H1 (cell line): ENCODE results near the gene CA10. TPM values are rescaled to one million over a fixed set of nuclear protein-coding genes. Genes with fewer than 3 reads are reported as not detected.

Experiments
- CTCF ChIA-PET: fragments of 300-600 bp; sonication (Branson Sonifier 250); formaldehyde crosslinking; loops from one replicate; lab custom pipeline; 2021; ENCODE audit not compliant: partially characterized antibody; lab: Charles Lee
- POLR2A ChIA-PET: fragments of 300-600 bp; sonication (Branson Sonifier 250); formaldehyde crosslinking; loops from one replicate; lab custom pipeline; 2021; ENCODE audit warnings: inconsistent platforms; ENCODE audit not compliant: partially characterized antibody; lab: Charles Lee
- DNase-seq, 2 experiments: peaks; one replicate each; pipeline versions ENCODE4 v3.0.0 to v3.0.0-alpha.2; 2010 to 2022; ENCODE audit warnings: low spot score in 2 of 2, low read depth in 1 of 2, mixed read lengths in 1 of 2
- FAIRE-seq: peaks from 2 replicates; lab custom pipeline; 2011; peaks lifted over from hg19 to GRCh38; lab: Jason Lieb, UNC
- H2AFZ ChIP-seq: 2 replicates; pipeline ENCODE4 v1.8.1; 2012; ENCODE audit warnings: low read length, inconsistent platforms
- H2AK5ac ChIP-seq: 2 replicates; pipeline ENCODE4 v1.6.1; 2013; ENCODE audit warnings: low read depth, low read length
- H2BK120ac ChIP-seq: replicated peaks from 2 replicates; pipeline ENCODE3; 2013; ENCODE audit warnings: low read depth, low read length, inconsistent platforms
- H2BK12ac ChIP-seq: 2 replicates; pipeline ENCODE4 v1.6.1; 2013; ENCODE audit warnings: low read depth, low read length
- H2BK15ac ChIP-seq: 2 replicates; pipeline ENCODE4 v1.6.1; 2013; ENCODE audit warnings: low read length
- H2BK20ac ChIP-seq: 2 replicates; pipeline ENCODE4 v1.6.1; 2013; ENCODE audit warnings: low read length
- H2BK5ac ChIP-seq: 2 replicates; pipeline ENCODE4 v1.6.1; 2013; ENCODE audit warnings: low read depth, low read length
- H3K14ac ChIP-seq: 2 replicates; pipeline ENCODE4 v1.6.1; 2013; ENCODE audit warnings: inconsistent platforms; ENCODE audit not compliant: insufficient read length
- H3K18ac ChIP-seq: 2 replicates; pipeline ENCODE4 v1.6.1; 2013; ENCODE audit warnings: low read length; ENCODE audit errors: extremely low read depth
- H3K23ac ChIP-seq: 2 replicates; pipeline ENCODE4 v1.6.1; 2013; ENCODE audit warnings: inconsistent platforms; ENCODE audit not compliant: insufficient read length
- H3K23me2 ChIP-seq: 2 replicates; pipeline ENCODE4 v1.6.1; 2013; ENCODE audit warnings: low read depth, low read length
- H3K27ac ChIP-seq: 2 replicates; pipeline ENCODE4 v1.6.1; 2011; ENCODE audit warnings: low read depth, low read length, inconsistent platforms
- H3K27me3 ChIP-seq, 4 experiments: replicated peaks in 1 of 4; 1 replicate in 1 of 4; 2 replicates in 3 of 4; pipeline versions ENCODE4 v1.6.1 to v1.8.1; 2011 to 2013; ENCODE audit warnings: low read length in 3 of 4, mild to moderate bottlenecking in 3 of 4, inconsistent platforms in 2 of 4, mixed read lengths in 2 of 4, moderate library complexity in 1 of 4; ENCODE audit not compliant: control insufficient read depth in 3 of 4, insufficient read depth in 3 of 4; ENCODE audit errors: extremely low read depth in 1 of 4
- H3K36me3 ChIP-seq, 4 experiments: 2 replicates each; pipeline versions ENCODE4 v1.6.1 to v1.8.1; 2011 to 2013; ENCODE audit warnings: mild to moderate bottlenecking in 4 of 4, low read length in 3 of 4, moderate library complexity in 2 of 4, control low read depth in 1 of 4, inconsistent platforms in 1 of 4; ENCODE audit not compliant: insufficient read depth in 4 of 4, control insufficient read depth in 2 of 4
- H3K4ac ChIP-seq: replicated peaks from 2 replicates; pipeline ENCODE3; 2013; ENCODE audit warnings: low read length, low read depth, mixed read lengths, inconsistent platforms; ENCODE audit not compliant: insufficient read length
- H3K4me1 ChIP-seq, 4 experiments: replicated peaks in 1 of 4; 1 replicate in 1 of 4; 2 replicates in 3 of 4; pipeline versions ENCODE4 v1.6.1 to v1.8.1; 2011 to 2013; ENCODE audit warnings: low read length in 3 of 4, inconsistent platforms in 2 of 4, mixed read lengths in 1 of 4; ENCODE audit not compliant: insufficient read depth in 4 of 4, control insufficient read depth in 3 of 4
- H3K4me2 ChIP-seq, 2 experiments: 2 replicates each; pipeline versions ENCODE4 v1.6.1 to v1.8.1; 2011 to 2013; ENCODE audit warnings: low read depth in 2 of 2, low read length in 2 of 2, control low read depth in 1 of 2, inconsistent platforms in 1 of 2, mild to moderate bottlenecking in 1 of 2; ENCODE audit not compliant: insufficient read depth in 1 of 2
- H3K4me3 ChIP-seq, 4 experiments: fragments of 200-600, 300-600 bp in 1 of 4; sonication (generic), shearing (Covaris generic), sonication (Bioruptor Twin) in 1 of 4; 2 replicates each; pipeline versions ENCODE4 v1.5.1 to v1.8.1; 2011 to 2016; ENCODE audit warnings: low read length in 4 of 4, low read depth in 3 of 4, control low read depth in 2 of 4, inconsistent platforms in 2 of 4, mild to moderate bottlenecking in 2 of 4, mixed read lengths in 1 of 4, moderate library complexity in 1 of 4; ENCODE audit not compliant: insufficient read depth in 2 of 4; ENCODE audit errors: extremely low read depth in 1 of 4
- H3K56ac ChIP-seq: replicated peaks from 2 replicates; pipeline ENCODE3; 2013; ENCODE audit warnings: low read depth, mild to moderate bottlenecking, mixed read lengths, low read length, inconsistent platforms; ENCODE audit not compliant: insufficient read length
- H3K79me1 ChIP-seq: 2 replicates; pipeline ENCODE4 v1.6.1; 2013; ENCODE audit warnings: low read depth, low read length, control low read depth
- H3K79me2 ChIP-seq, 2 experiments: 2 replicates each; pipeline versions ENCODE4 v1.6.1 to v1.8.1; 2012 to 2013; ENCODE audit warnings: low read length in 2 of 2, mild to moderate bottlenecking in 2 of 2, inconsistent platforms in 1 of 2; ENCODE audit not compliant: insufficient read depth in 2 of 2, control insufficient read depth in 1 of 2
- H3K9ac ChIP-seq, 4 experiments: replicated peaks in 1 of 4; 1 replicate in 1 of 4; 2 replicates in 3 of 4; pipeline versions ENCODE4 v1.6.1 to v1.8.1; 2011 to 2013; ENCODE audit warnings: low read depth in 3 of 4, low read length in 3 of 4, control low read depth in 2 of 4, mild to moderate bottlenecking in 2 of 4, moderate library complexity in 2 of 4, inconsistent platforms in 1 of 4; ENCODE audit errors: extremely low read depth in 1 of 4
- H3K9me3 ChIP-seq, 2 experiments: 2 replicates each; pipeline versions ENCODE4 v1.6.1 to v1.8.1; 2012 to 2013; ENCODE audit warnings: mild to moderate bottlenecking in 2 of 2, moderate library complexity in 2 of 2, control low read depth in 1 of 2, inconsistent platforms in 1 of 2, low read depth in 1 of 2, low read length in 1 of 2, mixed read lengths in 1 of 2; ENCODE audit not compliant: insufficient read depth in 2 of 2
- H4K20me1 ChIP-seq, 2 experiments: replicated peaks in 1 of 2; 2 replicates each; pipeline versions ENCODE3 to v1.8.1; 2011 to 2013; ENCODE audit warnings: inconsistent platforms in 2 of 2, low read length in 2 of 2, mild to moderate bottlenecking in 1 of 2; ENCODE audit not compliant: insufficient read depth in 2 of 2, control insufficient read depth in 1 of 2
- H4K5ac ChIP-seq: 2 replicates; pipeline ENCODE4 v1.6.1; 2013; ENCODE audit warnings: low read length, low read depth, mixed read lengths, inconsistent platforms; ENCODE audit not compliant: insufficient read length
- H4K8ac ChIP-seq: 2 replicates; pipeline ENCODE4 v1.8.0; 2013; ENCODE audit warnings: mild to moderate bottlenecking, moderate library complexity, low read length, inconsistent platforms; ENCODE audit not compliant: insufficient read depth; ENCODE audit errors: extremely low read depth
- H4K91ac ChIP-seq: replicated peaks from 2 replicates; pipeline ENCODE3; 2013; ENCODE audit warnings: low read length, mixed read lengths, inconsistent platforms; ENCODE audit not compliant: insufficient read length
- BACH1 ChIP-seq: IDR thresholded peaks from 2 replicates; pipeline ENCODE4 v1.6.1; 2012; ENCODE audit warnings: low read length, improper control_type of control experiment
- HDAC6 ChIP-seq: IDR thresholded peaks from one replicate; pipeline ENCODE4 v1.7.1; 2012; ENCODE audit warnings: low read depth, mild to moderate bottlenecking, inconsistent platforms, low read length, moderate library complexity
- KDM5A ChIP-seq: fragments of 200-600 bp; IDR thresholded peaks from 2 replicates; pipeline ENCODE4 v1.7.1; 2012; ENCODE audit warnings: mild to moderate bottlenecking, low read length, inconsistent platforms, mixed read lengths
- NRF1 ChIP-seq: IDR thresholded peaks from 2 replicates; pipeline ENCODE4 v1.6.1; 2011; ENCODE audit warnings: mild to moderate bottlenecking, low read depth, low read length, improper control_type of control experiment
- SP4 ChIP-seq: IDR thresholded peaks from 2 replicates; pipeline ENCODE4 v1.6.1; 2012; ENCODE audit warnings: low read length, inconsistent platforms
- TAF7 ChIP-seq: optimal IDR thresholded peaks from 2 replicates; pipeline ENCODE3; 2011; ENCODE audit warnings: low read depth, mild to moderate bottlenecking, inconsistent platforms, low read length, moderate library complexity, borderline replicate concordance
- WGBS, 2 experiments: shearing (Covaris generic) in 1 of 2; methylation state at CpG; one replicate each; pipeline versions ENCODE4 v1.1.6 to v1.1.7; 2013 to 2015; ENCODE audit warnings: low lambda C conversion rate in 2 of 2, mixed read lengths in 2 of 2, inconsistent platforms in 1 of 2, low coverage in 1 of 2, missing lambda C conversion rate in 1 of 2; ENCODE audit not compliant: insufficient replicate concordance in 2 of 2, insufficient coverage in 1 of 2, insufficient read length in 1 of 2; ENCODE audit errors: extremely low coverage in 1 of 2, missing lambda C conversion rate in 1 of 2; 5-methylcytosine and 5-hydroxymethylcytosine counted together
- polyA plus RNA-seq, 7 experiments: library from polyadenylated mRNA; depleted of rRNA in 3 of 7; stranded (reverse) in 5 of 7; unstranded in 2 of 7; fragments of >200 nt in 5 of 7; fragments of 200-250 nt in 2 of 7; gene quantifications; 1 replicate in 5 of 7; 2 replicates in 1 of 7; 4 replicates in 1 of 7; pipeline versions ENCODE4 v1.2.1 to v1.2.3, GENCODE V29; 2011 to 2013; ENCODE audit warnings: missing spikeins in 2 of 7, mixed read lengths in 2 of 7
- total RNA-seq: library from RNA; stranded (reverse); fragmentation: NEBNext Ultra II Directional; extraction: Animal tissue kit (Norgen Biotek cat#: 25700); gene quantifications from 2 replicates; pipeline ENCODE4 v1.2.1, GENCODE V29; 2021

Gene CA10
- total and polyA plus RNA-seq, 2 of the 8 experiments (the other 6 are each of a cell fraction or from before 2014, with no cell fraction given), result 0.60 to 0.63 TPM

DNA sequence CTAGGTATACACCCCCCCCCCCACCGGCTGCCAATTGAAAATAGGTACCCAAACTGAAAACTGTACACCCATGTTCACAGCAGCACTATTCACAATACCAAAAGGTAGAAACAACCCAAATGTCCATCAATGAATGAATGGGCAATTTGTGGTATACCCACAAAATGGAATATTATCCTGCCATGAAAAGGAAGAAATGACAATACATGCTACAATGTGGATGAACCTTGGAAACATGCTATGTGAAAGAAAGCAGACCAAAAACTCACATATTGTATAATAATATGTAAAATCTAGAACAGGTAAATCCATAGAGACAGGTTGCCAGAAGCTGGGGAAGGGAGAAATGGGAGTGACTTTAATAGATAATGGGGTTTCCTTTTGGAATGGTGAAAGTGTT lies 480.6 kb downstream of the CA10 start:
- TF ChIP-seq NRF1 (no peak), KDM5A (no peak), HDAC6 (no peak), BACH1 (no peak), TAF7 (no peak), SP4 (no peak)
- TF ChIP-seq, all 59 proteins: peak for 0
- no peaks in the 10 kb centered on the region for H3K36me3 ChIP-seq
- no peak overlapping the region for H3K4ac ChIP-seq
- ChIA-PET POLR2A (no interaction called here), CTCF (no interaction called here)
- no peak overlapping the region for H2BK120ac ChIP-seq
- H3K23ac ChIP-seq, result no peak overlapping the region
- no peak overlapping the region for H3K27ac ChIP-seq
- H4K91ac ChIP-seq, result no peak overlapping the region
- no peaks in the 10 kb centered on the region for H3K79me2 ChIP-seq
- H3K4me1 ChIP-seq, result no peaks in the 10 kb centered on the region
- no peak overlapping the region for H2AFZ ChIP-seq
- no peak overlapping the region for H3K14ac ChIP-seq
- no peak overlapping the region for H3K18ac ChIP-seq
- H2BK15ac ChIP-seq, result no peak overlapping the region
- H2BK12ac ChIP-seq, result no peak overlapping the region
- no peak overlapping the region for H3K4me2 ChIP-seq
- no peak overlapping the region for H3K4me3 ChIP-seq
- H3K23me2 ChIP-seq, result no peaks in the 10 kb centered on the region
- no peak for FAIRE-seq
- H3K79me1 ChIP-seq, result no peaks in the 10 kb centered on the region
- H4K20me1 ChIP-seq, result no peaks in the 10 kb centered on the region
- no peak overlapping the region for H2AK5ac ChIP-seq
- no peak overlapping the region for H4K5ac ChIP-seq
- H4K8ac ChIP-seq, result no peak overlapping the region
- H2BK5ac ChIP-seq, result no peak overlapping the region
- whole genome bisulfite sequencing, 2 experiments, result 94% methylated on average over 1 of the region's 1 CpG; no CpG with 5 or more reads in 1 of the 2 experiments
- no peaks in the 10 kb centered on the region for H3K9me3 ChIP-seq
- H3K56ac ChIP-seq, result no peak overlapping the region
- H3K9ac ChIP-seq, result no peak overlapping the region
- DNase-seq, result no peak
- H2BK20ac ChIP-seq, result no peak overlapping the region
- H3K27me3 ChIP-seq, result no peaks in the 10 kb centered on the region
